Panc1 (cell line): ENCODE measurements around the gene JPH3.

Source experiments
- POLR2AphosphoS5 ChIP-seq: IDR thresholded peaks from 2 replicates; pipeline ENCODE4 v1.6.1; 2012; ENCODE audit warnings: mild to moderate bottlenecking, low read depth, low read length, moderate library complexity
- SIN3A ChIP-seq: IDR thresholded peaks from 2 replicates; pipeline ENCODE4 v1.6.1; 2012; ENCODE audit warnings: low read depth, mild to moderate bottlenecking, low read length, moderate library complexity, borderline replicate concordance; ENCODE audit not compliant: insufficient read depth
- TCF7L2 ChIP-seq: IDR thresholded peaks from 2 replicates; pipeline ENCODE4 v1.6.1; 2011; ENCODE audit warnings: mild to moderate bottlenecking, low read depth, low read length, inconsistent platforms
- TF ChIP-seq, protein P1 (sequence below): fragments of 450-650 bp; IDR thresholded peaks from 2 replicates; pipeline ENCODE4 v1.5.1; 2017; ENCODE audit warnings: mild to moderate bottlenecking
- TF ChIP-seq, protein P2 (sequence below), 2 experiments: IDR thresholded peaks; 2 replicates each; pipeline ENCODE4 v1.6.1; 2011 to 2012; ENCODE audit warnings: low read depth in 2 of 2, control low read depth in 1 of 2, low read length in 1 of 2, mild to moderate bottlenecking in 1 of 2, moderate library complexity in 1 of 2; ENCODE audit not compliant: insufficient read depth in 1 of 2

DNA sequence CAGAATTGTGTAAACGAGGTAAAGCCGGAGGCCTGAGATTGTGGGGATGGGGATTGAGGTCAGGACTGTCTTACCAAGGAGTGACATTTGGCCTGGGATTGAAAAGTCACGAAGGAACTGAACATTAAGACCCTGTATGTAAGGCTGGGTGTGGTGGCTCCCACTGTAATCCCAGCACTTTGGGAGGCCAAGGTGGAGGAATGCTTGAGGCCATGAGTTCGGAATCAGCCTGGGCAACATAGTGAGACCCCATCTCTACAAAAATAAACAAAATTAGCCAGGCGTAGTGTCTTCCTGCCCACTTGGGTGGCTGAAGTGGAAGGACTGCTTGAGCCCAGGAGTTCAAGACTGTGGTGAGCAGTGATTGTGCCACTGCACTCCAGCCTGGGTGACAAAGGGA, 75.5 kb downstream of the JPH3 start:
- TF ChIP-seq POLR2AphosphoS5 (no peak), TCF7L2 (no peak), SIN3A (no peak)
- TF ChIP-seq, protein P1, sequence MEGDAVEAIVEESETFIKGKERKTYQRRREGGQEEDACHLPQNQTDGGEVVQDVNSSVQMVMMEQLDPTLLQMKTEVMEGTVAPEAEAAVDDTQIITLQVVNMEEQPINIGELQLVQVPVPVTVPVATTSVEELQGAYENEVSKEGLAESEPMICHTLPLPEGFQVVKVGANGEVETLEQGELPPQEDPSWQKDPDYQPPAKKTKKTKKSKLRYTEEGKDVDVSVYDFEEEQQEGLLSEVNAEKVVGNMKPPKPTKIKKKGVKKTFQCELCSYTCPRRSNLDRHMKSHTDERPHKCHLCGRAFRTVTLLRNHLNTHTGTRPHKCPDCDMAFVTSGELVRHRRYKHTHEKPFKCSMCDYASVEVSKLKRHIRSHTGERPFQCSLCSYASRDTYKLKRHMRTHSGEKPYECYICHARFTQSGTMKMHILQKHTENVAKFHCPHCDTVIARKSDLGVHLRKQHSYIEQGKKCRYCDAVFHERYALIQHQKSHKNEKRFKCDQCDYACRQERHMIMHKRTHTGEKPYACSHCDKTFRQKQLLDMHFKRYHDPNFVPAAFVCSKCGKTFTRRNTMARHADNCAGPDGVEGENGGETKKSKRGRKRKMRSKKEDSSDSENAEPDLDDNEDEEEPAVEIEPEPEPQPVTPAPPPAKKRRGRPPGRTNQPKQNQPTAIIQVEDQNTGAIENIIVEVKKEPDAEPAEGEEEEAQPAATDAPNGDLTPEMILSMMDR = no peak
- TF ChIP-seq, protein P2, sequence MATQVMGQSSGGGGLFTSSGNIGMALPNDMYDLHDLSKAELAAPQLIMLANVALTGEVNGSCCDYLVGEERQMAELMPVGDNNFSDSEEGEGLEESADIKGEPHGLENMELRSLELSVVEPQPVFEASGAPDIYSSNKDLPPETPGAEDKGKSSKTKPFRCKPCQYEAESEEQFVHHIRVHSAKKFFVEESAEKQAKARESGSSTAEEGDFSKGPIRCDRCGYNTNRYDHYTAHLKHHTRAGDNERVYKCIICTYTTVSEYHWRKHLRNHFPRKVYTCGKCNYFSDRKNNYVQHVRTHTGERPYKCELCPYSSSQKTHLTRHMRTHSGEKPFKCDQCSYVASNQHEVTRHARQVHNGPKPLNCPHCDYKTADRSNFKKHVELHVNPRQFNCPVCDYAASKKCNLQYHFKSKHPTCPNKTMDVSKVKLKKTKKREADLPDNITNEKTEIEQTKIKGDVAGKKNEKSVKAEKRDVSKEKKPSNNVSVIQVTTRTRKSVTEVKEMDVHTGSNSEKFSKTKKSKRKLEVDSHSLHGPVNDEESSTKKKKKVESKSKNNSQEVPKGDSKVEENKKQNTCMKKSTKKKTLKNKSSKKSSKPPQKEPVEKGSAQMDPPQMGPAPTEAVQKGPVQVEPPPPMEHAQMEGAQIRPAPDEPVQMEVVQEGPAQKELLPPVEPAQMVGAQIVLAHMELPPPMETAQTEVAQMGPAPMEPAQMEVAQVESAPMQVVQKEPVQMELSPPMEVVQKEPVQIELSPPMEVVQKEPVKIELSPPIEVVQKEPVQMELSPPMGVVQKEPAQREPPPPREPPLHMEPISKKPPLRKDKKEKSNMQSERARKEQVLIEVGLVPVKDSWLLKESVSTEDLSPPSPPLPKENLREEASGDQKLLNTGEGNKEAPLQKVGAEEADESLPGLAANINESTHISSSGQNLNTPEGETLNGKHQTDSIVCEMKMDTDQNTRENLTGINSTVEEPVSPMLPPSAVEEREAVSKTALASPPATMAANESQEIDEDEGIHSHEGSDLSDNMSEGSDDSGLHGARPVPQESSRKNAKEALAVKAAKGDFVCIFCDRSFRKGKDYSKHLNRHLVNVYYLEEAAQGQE (IDR thresholded peaks at IDR 0.05; ENCODE audit: insufficient read depth in 1 of 2, low read depth in 2 of 2, low read length in 1 of 2) = no peak
